GM21737 (cell line): Measurements from ENCODE around the gene RGP1.

Experiments
- ATAC-seq: cut with Tn5 transposase; IDR thresholded peaks from one replicate; pipeline ENCODE4 v1.9.1; 2021; ENCODE audit warnings: mild to moderate bottlenecking, moderate library complexity; ENCODE audit not compliant: unreplicated experiment

The RGP1 gene

DNA sequence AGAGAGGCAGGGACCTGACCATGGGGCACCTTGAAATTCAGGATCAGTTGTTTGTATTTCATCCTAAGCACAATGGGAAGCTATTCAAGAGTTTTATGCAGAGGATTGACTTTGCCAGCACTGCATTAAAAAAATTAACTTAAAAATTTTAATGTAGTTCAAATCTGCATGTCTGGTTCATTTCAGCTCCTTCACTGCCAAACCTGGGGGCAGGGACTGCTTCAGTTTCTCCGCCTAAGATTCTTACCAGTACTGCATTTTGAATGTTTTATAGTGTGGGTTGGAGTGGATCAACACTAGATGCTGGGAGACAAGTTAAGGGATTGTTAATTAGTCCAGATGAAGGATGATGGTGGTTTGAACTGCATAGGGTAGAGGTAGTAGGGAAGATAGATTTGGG is 20.7 kb downstream of the RGP1 start:
- ATAC-seq = no peak

DNA sequence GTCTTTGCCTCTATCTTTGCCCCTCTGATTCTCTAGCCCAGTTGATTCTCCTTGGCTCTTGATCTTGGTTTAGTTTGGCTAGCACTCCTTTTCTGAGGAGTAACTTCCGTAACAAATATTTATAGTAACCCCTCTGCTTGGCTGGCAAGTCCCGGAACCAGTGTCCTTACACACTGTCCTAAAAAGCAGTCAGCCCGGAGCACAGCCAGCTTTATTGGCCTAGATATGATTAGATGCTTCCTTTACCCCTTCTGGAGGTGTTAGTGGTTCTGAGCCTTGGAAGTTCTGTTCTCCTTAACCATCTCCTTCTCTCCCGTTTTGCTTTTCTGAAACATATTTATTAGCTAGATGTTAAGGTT is 22.0 kb downstream of the RGP1 start:
- no peak for ATAC-seq

- no peak for ATAC-seq
Observed at GRCh38 chr9:35771534-35771933, 22.4 kb downstream of the RGP1 start.

DNA sequence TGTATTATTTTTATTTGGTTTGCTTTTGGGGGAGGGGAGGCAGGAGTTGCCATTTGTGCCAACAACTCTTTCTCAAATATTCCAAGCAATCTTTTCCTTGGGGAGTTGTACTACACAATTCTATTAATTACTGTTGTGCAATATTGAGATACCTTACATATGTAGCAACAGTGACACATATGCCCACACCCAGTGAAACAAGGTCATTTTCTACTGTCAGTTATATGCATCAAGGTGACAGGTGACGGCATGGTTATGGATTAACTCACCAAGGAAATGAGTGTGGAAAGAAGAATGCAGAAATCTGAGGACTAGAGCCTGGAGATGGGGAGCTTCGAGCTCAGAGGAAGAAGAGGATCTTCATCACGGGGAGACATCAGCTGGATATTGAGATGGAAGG is 22.9 kb downstream of the RGP1 start:
- no peak for ATAC-seq

DNA sequence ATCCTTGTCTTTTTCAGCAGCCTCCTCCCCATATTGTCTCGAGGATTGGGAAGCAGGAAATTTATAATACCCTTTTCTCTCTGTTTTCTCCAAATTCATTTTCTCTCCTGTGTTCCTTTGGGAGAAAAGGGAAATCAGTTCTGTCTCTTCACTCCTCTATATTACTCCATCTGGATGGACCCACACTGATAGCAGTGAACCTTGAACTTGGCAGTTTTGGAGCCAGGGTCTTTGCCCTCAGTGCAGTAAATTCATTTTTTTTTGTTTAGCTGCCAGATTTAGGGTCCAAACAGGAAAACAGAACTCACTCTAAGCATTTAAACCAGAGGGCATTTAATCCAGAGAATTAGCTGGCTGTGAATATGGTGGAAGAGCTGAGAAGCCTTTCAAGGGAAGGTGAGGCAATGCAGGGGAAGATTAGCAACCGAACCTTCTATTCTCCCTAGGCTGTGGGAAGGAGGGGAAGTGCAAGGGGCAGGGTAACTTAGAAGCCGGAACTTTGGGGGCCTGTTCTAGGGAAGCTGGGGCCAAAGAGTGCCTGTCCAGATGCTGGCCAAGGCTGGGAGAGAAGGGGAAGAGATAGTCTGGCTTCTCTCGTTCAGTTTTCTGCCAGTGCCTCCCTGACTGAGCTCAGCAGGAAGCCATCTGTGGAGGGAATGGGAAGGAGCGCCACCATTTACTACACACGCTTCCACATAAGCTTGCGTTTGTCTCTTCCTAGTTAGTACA is 26.0 kb downstream of the RGP1 start:
- no peak for ATAC-seq

GRCh38 chr9:35776018-35776417 is 26.9 kb downstream of the RGP1 start:
- ATAC-seq = no peak

GRCh38 chr9:35778496-35778895 is 29.4 kb downstream of the RGP1 start:
- ATAC-seq = no peak

- no peak for ATAC-seq
Observed at GRCh38 chr9:35781066-35781465, 32.0 kb downstream of the RGP1 start.

DNA sequence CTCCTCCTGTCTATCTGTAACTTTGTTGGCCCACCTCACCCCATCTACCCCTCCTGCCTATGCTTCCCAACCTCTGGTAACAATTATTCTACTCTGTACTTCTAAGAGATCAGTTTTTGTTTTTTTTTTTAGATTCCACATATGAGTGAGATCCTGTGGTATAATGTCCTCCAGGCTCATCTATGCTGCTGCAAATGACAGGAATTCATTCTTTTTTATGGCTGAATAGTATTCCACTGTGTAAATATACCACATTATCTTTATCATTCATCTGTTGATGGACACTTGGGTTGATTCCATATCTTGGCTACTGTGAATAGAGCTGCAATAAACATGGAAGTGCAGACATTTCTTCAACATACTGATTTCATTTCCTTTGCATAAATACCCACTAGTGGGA is 34.3 kb downstream of the RGP1 start:
- no peak for ATAC-seq

DNA sequence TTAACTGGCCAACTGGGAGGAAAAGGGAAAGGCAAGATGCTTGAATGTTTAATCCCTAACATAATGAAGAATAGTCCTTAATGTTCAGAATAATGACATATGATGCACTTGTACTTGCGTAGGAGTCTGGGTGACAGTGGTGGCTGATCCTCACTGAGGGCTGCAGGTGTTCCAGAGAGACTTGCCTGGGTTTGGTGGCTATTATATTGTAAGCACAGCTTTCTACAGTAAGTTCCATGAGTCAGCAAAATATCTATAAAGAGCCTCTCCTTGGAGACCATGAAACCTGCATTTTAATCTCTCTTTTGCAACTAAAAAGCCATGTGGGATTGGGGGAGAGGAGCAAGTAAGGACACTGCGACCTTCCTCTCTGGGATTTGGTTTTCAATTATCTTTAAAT is 40.5 kb downstream of the RGP1 start:
- ATAC-seq = no peak

GRCh38 chr9:35790025-35790384 is 40.9 kb downstream of the RGP1 start:
- ATAC-seq = no peak

GRCh38 chr9:35790385-35791296 is 41.6 kb downstream of the RGP1 start:
- ATAC-seq = no peak

- ATAC-seq = no peak
Observed at GRCh38 chr9:35791297-35791921, 42.3 kb downstream of the RGP1 start, which contains the start of gene NPR2. Gene NPR2, plus strand, starts transcription at chr9:35791591. Its CDS starts 818 bp downstream, at chr9:35792409.

- ATAC-seq = no peak
Observed at GRCh38 chr9:35792024-35792813, 43.1 kb downstream of the RGP1 start.

DNA sequence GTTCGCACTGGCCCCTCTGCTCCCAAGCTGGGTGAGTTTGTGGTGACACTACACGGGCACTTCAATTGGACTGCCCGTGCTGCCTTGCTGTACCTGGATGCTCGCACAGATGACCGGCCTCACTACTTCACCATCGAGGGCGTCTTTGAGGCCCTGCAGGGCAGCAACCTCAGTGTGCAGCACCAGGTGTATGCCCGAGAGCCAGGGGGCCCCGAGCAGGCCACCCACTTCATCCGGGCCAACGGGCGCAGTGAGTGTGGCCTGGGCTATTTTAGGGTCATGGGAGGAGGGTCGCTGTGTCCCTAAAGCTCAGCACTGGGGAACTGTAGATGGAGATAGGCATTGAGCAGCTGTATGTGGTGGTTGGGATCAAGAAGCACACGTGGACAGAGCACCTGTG is 43.7 kb downstream of the RGP1 start:
- no peak for ATAC-seq

- no peak for ATAC-seq
Observed at GRCh38 chr9:35793461-35793860, 44.4 kb downstream of the RGP1 start.

- ATAC-seq = no peak
Observed at GRCh38 chr9:35795695-35796094, 46.6 kb downstream of the RGP1 start.

DNA sequence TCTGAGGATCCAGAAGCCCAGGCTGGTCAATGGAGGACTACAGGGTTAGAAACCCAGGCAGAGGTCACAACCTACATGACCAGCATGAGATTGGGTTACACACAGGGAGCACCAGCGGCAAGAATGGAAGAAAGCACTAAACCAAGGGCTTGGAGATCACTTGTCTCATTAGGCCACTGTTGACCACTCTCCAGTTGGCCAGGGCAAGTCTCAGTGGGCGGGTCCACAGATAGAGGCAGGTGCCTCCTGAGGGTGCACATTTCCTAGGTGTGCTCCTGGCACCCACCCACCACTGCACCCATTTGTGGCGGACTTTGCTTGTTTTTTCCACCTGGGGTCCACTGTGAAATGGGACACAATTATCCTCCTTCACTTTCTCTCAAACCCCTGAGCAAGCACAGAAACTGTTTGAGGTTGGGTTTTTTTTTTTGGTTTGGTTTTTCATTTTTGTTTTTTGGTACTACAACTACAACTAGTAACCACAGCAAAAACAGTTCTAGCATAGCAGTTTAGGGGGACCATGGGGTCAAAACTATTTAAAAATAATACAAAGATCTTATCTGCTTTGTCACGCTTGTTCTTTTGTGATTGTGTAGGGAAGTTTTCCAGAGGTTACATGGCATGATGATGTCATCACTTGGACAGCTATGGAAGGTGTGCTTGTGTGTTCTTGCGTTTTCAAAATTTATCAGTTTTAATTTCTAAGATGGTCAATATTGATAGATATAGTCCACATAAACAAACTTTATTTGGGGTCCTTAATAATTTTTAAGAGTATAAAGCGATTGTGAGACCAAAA is 48.4 kb downstream of the RGP1 start:
- no peak for ATAC-seq

DNA sequence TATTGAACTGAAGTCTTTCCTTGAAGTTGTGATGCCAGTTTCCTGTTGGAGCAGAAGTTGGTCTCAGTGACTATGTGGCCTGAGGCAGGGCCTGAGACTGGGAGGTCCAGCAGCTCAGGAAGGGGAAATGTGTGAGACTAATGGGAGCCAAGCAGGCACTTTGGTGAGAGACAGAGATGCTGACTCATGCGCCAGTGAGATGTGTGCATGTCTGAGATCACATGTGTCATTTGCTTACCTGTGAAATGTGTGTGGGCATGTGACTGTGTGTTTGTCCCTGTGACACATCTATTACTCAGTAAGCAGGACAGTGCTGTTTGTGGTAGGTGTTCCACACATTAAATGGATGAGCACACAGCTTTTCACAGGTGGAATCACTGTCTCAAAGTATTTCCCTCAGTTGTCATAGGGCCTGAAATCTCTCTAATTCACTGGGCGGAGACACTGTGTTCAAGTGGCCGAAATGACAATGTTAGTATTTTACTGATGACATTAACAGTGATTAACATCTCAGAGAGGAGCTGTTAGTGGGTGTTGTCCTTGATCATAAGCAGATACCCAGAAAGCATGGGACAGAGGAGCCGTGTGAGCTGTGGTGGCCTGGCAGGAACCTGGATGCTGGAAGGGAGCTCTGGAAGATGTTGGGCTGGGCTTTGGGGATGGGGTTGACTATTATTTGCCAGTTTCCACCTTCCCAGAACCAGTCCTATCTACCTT is 49.7 kb downstream of the RGP1 start:
- no peak for ATAC-seq

DNA sequence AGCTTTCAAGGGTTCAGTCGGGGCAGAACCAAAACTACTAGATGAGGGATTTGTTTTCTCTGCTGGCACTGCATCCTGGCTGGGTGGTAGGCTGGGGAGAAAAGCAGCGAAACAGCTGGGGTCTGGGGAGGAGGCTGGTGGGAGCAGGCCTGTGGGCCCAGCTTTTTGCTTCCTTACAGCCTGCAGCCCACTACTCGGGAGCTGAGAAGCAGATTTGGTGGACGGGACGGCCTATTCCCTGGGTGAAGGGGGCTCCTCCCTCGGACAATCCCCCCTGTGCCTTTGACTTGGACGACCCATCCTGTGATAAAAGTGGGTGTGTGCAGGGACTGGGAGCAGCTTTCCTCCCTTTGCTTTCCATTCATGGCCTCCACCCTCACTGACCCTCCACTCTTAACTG is 51.4 kb downstream of the RGP1 start:
- ATAC-seq = no peak
